ENCODE results near the gene BTRC. TPM values are rescaled to one million over a fixed set of nuclear protein-coding genes. Genes with fewer than 3 reads are reported as not detected.
"Not testable (repeated sequence)": the region's sequence is repeated elsewhere in the genome, so short reads cannot be mapped to it uniquely, and the experiment has no call there.

BTRC gene
- total RNA-seq: 16.2 and 19.0 TPM in 2 replicates

- peak; percentile 99 for DNase-seq
- Mint-ChIP-seq H3K36me3 (ENCODE audit: low read depth) (peaks cover 10% of the 10 kb centered on the region), H3K9me3 (peaks cover 4% of the 10 kb centered on the region), H3K4me3 (peak within 1 kb of the TSS; percentile 90), H3K27me3 (peaks cover 19% of the 10 kb centered on the region), H3K27ac (peak within 1 kb of the TSS; percentile 98), H3K4me1 (peaks cover 24% of the 10 kb centered on the region)
- intact Hi-C loops (cut with micrococcal nuclease): loop anchor here (1.0 to 10.0 kb wide), 10 partner anchors 13 to 1388 kb away; partner anchors contain the start of genes ACTR1A, ARMH3, DPCD and FBXW4
Observed at GRCh38 chr10:101353692-101354327, at the start of gene BTRC. Gene BTRC (plus strand): TSS chr10:101354165. CDS start chr10:101354181, 16 bp downstream.

GRCh38 chr10:101304316-101304715, 49.6 kb upstream of the BTRC start:
- Mint-ChIP-seq H3K9me3 (no peaks in the 10 kb centered on the region), H3K4me1 (no peaks in the 10 kb centered on the region), H3K36me3 (ENCODE audit: low read depth) (no peaks in the 10 kb centered on the region), H3K27ac (no peak overlapping the region), H3K4me3 (no peak overlapping the region), H3K27me3 (peaks cover 32% of the 10 kb centered on the region)
- no peak for DNase-seq
- intact Hi-C loops (cut with micrococcal nuclease): no loop called here

GRCh38 chr10:101305320-101306241, 48.4 kb upstream of the BTRC start:
- Mint-ChIP-seq H3K4me3 (no peak overlapping the region), H3K27me3 (peaks cover 38% of the 10 kb centered on the region), H3K36me3 (ENCODE audit: low read depth) (no peaks in the 10 kb centered on the region), H3K4me1 (peaks cover under 1% of the 10 kb centered on the region), H3K27ac (no peak overlapping the region), H3K9me3 (no peaks in the 10 kb centered on the region)
- DNase-seq: no peak
- intact Hi-C loops (cut with micrococcal nuclease): no loop called here

- no peaks in the 10 kb centered on the region for H3K9me3 Mint-ChIP-seq
- intact Hi-C loops (cut with micrococcal nuclease): no loop called here
- no peak for DNase-seq
- no peak overlapping the region for H3K4me3 Mint-ChIP-seq
- H3K4me1 Mint-ChIP-seq: peaks cover 7% of the 10 kb centered on the region
- no peaks in the 10 kb centered on the region for H3K36me3 Mint-ChIP-seq (ENCODE audit: low read depth)
- peaks cover 47% of the 10 kb centered on the region for H3K27me3 Mint-ChIP-seq
- H3K27ac Mint-ChIP-seq: no peak overlapping the region
Observed at GRCh38 chr10:101308051-101308450, 45.9 kb upstream of the BTRC start.

- intact Hi-C loops (cut with micrococcal nuclease): no loop called here
- H3K4me3 Mint-ChIP-seq: peak overlapping the region; percentile 19
- peaks cover 52% of the 10 kb centered on the region for H3K27me3 Mint-ChIP-seq
- H3K4me1 Mint-ChIP-seq: peaks cover 7% of the 10 kb centered on the region
- DNase-seq: no peak
- no peaks in the 10 kb centered on the region for H3K9me3 Mint-ChIP-seq
- no peak overlapping the region for H3K27ac Mint-ChIP-seq
- no peaks in the 10 kb centered on the region for H3K36me3 Mint-ChIP-seq (ENCODE audit: low read depth)
Observed at GRCh38 chr10:101310529-101311184, 43.3 kb upstream of the BTRC start.

GRCh38 chr10:101311185-101312066, 42.5 kb upstream of the BTRC start:
- Mint-ChIP-seq H3K9me3 (no peaks in the 10 kb centered on the region), H3K36me3 (ENCODE audit: low read depth) (no peaks in the 10 kb centered on the region), H3K4me3 (no peak overlapping the region), H3K4me1 (peaks cover 7% of the 10 kb centered on the region), H3K27me3 (peaks cover 52% of the 10 kb centered on the region), H3K27ac (no peak overlapping the region)
- no peak for DNase-seq
- intact Hi-C loops (cut with micrococcal nuclease): no loop called here

- Mint-ChIP-seq H3K9me3 (no peaks in the 10 kb centered on the region), H3K36me3 (ENCODE audit: low read depth) (no peaks in the 10 kb centered on the region), H3K4me3 (no peak overlapping the region), H3K4me1 (no peaks in the 10 kb centered on the region), H3K27ac (no peak overlapping the region), H3K27me3 (peaks cover 17% of the 10 kb centered on the region)
- intact Hi-C loops (cut with micrococcal nuclease): no loop called here
- no peak for DNase-seq
Observed at GRCh38 chr10:101319241-101319915, 34.6 kb upstream of the BTRC start.

GRCh38 chr10:101321073-101321472, 32.9 kb upstream of the BTRC start:
- no peak overlapping the region for H3K4me3 Mint-ChIP-seq
- peaks cover 16% of the 10 kb centered on the region for H3K27me3 Mint-ChIP-seq
- H3K9me3 Mint-ChIP-seq: no peaks in the 10 kb centered on the region
- DNase-seq: no peak
- H3K4me1 Mint-ChIP-seq: no peaks in the 10 kb centered on the region
- intact Hi-C loops (cut with micrococcal nuclease): no loop called here
- H3K36me3 Mint-ChIP-seq (ENCODE audit: low read depth): no peaks in the 10 kb centered on the region
- H3K27ac Mint-ChIP-seq: no peak overlapping the region

GRCh38 chr10:101322266-101323108, 31.5 kb upstream of the BTRC start:
- Mint-ChIP-seq H3K9me3 (no peaks in the 10 kb centered on the region), H3K27me3 (peaks cover 16% of the 10 kb centered on the region), H3K36me3 (ENCODE audit: low read depth) (no peaks in the 10 kb centered on the region), H3K27ac (no peak overlapping the region), H3K4me1 (no peaks in the 10 kb centered on the region), H3K4me3 (no peak overlapping the region)
- intact Hi-C loops (cut with micrococcal nuclease): no loop called here
- no peak for DNase-seq

- intact Hi-C loops (cut with micrococcal nuclease): no loop called here
- Mint-ChIP-seq H3K4me3 (no peak overlapping the region), H3K9me3 (no peaks in the 10 kb centered on the region), H3K27ac (no peak overlapping the region), H3K36me3 (ENCODE audit: low read depth) (no peaks in the 10 kb centered on the region), H3K4me1 (no peaks in the 10 kb centered on the region), H3K27me3 (peaks cover 20% of the 10 kb centered on the region)
- no peak for DNase-seq
Observed at GRCh38 chr10:101323495-101323894, 30.5 kb upstream of the BTRC start.

GRCh38 chr10:101327454-101327853, 26.5 kb upstream of the BTRC start:
- DNase-seq; H3K4me1 Mint-ChIP-seq; H3K27ac Mint-ChIP-seq; H3K9me3 Mint-ChIP-seq; H3K36me3 Mint-ChIP-seq (ENCODE audit: low read depth); H3K4me3 Mint-ChIP-seq; intact Hi-C loops (cut with micrococcal nuclease): not testable (repeated sequence)
- H3K27me3 Mint-ChIP-seq: peaks cover 39% of the 10 kb centered on the region

GRCh38 chr10:101329341-101330032, 24.5 kb upstream of the BTRC start:
- DNase-seq: no peak
- Mint-ChIP-seq H3K27ac (no peak overlapping the region), H3K27me3 (peaks cover 29% of the 10 kb centered on the region), H3K36me3 (ENCODE audit: low read depth) (no peaks in the 10 kb centered on the region), H3K9me3 (no peaks in the 10 kb centered on the region), H3K4me1 (no peaks in the 10 kb centered on the region), H3K4me3 (no peak overlapping the region)
- intact Hi-C loops (cut with micrococcal nuclease): no loop called here
